NOMO-1 treated with DMSO at 0.1 percent for 48 hours (cell line): ENCODE data around the gene IRF5.
A peak's percentile ranks its signal among the peaks of the same experiment; 100 is the strongest.
"Not testable (repeated sequence)": the region's sequence is repeated elsewhere in the genome, so short reads cannot be mapped to it uniquely, and the experiment has no call there.

ENCODE experiments used
- DNase-seq: peaks from one replicate; lab custom pipeline; 2025; ENCODE audit not compliant: unreplicated experiment; lab: John Stamatoyannopoulos, UW

The IRF5 gene

DNA sequence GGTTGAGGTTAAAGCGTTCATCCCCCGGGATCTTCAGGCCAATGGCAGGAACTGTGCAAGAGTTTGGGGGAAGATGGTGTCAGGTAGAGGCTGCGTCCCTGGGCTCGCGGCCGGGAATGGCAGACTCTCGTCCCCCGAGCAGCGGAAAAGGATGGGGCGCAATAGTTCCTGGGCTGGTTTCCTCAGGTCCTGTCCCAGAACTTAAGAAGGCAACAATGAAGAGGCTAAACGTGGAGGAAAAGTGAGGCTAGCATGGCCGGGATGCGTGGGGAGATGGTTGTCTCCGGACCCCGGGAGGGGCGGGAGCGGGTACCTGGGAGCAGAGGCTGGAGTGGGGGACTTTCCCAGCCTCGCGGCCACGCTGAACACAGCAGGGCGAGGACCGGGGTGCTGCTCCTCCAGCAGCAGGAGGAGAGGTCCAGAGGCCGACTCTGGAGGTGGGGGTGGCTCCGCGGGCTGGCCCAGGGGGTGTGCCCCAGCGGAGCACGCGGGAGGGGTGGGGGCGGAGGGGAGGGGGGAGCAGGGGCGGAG is 882 bp downstream of the IRF5 start:
- DNase-seq: no peak

- no peak for DNase-seq
These were observed 1.5 kb downstream of the IRF5 start for GRCh38 chr7:128939075-128939860.

DNA sequence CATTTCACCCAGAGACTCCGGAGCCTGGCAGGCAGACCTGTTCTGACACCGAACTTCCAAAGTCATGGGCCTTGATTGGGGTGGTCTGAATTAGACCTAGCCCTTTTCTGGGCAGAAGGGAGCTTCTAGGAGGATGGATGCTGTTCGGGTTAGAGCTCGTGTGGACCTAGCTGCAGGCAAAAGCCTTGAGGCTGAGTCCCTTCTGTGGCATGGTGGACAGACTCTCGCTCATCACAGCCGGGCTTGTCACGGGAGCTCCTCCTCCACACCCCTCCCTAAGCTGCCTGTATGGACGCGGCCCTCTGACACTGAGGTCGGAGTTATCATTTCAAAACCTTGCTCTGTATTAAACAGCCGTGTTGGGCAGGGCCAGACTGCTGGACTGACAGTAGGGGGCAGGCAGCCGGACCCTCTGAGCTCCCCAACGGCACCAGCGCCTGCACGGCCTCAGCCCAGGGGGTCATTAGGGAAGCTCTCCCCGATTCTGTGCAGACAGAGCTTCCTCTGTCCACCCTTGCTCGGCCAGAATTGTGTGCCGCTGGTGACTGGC is 2.2 kb downstream of the IRF5 start:
- DNase-seq: peak; percentile 13

DNA sequence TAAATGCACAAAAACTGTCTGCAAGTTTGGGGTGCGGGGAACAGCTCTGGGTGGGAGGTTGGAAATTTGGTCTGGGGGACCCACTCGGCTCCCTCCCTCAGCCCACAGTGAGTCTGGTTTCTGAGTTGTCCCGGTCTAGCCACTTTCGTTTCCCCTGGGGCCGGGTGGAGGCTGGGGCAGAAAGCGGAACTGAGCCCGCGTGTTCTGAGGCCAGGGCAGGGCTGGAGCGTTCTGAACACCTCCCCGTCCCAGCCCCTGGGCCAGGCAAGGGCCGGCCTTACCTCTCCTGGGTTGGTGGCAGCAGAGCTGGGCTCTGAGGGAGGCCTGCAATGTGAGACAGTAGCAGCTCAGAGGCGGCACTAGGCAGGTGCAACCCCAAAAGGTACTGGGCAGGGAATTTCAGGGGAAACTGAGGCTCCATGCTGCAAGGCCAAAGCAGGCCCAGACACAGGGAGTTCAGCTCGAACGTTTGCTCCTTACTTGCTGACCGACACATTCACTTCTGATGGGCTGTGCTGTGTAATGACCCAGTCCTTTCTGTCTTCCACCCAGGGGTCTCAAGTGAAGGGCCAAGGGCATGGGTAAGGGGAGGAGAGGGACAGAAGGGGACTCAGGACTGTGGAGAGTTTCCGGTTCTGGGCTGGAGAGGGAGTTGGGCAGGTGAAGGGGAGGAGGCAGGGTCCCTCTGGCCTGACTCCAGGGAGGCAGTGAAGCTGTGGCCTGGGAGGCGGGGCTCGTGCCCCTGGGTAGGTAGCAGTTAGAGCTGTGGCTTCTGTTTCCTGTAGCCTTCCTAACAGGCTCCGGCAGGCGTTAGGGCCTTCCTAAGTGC is 3.0 kb downstream of the IRF5 start:
- DNase-seq: peak; percentile 78

- DNase-seq: no peak
These were observed 3.7 kb downstream of the IRF5 start for GRCh38 chr7:128941323-128941890.

DNA sequence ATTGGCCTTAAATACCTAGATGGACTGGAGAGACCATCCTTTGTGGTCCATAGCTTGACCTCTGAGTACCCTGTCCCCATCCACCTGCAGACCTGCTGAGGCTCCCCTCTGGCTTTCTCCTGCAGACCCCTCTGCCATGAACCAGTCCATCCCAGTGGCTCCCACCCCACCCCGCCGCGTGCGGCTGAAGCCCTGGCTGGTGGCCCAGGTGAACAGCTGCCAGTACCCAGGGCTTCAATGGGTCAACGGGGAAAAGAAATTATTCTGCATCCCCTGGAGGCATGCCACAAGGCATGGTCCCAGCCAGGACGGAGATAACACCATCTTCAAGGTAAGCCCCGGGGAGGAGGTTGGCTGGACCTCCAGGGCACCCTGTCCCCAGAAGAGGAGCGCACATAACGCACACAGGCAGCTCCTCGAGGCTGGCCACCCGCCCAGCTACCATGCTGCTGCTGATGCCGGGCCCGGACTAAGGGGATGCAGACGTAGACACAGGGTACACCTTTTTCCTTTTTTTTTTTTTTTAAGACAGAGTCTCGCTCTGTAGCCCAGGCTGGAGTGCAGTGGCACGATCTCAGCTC is 4.3 kb downstream of the IRF5 start:
- no peak for DNase-seq

- DNase-seq: not testable (repeated sequence)
These were observed 5.5 kb downstream of the IRF5 start for GRCh38 chr7:128943251-128943650.

DNA sequence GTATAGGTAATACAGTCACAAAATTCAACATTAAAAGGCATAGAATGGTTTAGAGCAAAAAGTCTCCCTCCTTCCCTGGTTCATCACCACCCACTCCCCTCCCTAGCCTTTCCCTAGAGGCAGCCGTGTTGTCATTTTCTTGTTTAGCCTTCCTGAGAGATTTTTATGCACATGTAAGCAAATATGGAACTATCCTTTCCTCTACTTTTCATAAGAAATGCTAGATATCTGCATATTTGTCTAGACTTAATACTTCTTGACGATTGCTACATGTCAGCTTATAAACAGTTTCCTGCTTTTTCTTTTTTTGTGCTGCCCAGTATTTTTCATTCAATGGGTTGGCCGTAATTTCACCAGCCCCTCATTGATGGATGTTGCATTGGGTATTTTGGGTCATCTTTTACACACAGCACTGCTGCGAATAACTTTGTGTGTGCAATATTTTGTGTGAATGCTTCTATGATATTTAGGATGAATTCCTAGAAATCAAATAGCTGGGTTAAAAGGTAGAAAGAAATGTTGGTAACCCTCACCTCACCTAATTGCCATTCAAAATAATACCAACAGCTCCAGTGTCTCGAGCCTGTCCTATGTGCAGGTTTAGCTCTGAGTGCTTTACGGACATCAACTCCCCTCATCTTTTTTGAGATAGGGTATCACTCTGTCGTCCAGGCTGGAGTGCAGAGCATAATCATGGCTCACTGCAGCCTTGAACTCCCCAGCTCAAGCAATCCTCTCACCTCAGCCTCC is 6.9 kb downstream of the IRF5 start:
- DNase-seq: no peak

- no peak for DNase-seq
These were observed 8.1 kb downstream of the IRF5 start for GRCh38 chr7:128945668-128946366.

DNA sequence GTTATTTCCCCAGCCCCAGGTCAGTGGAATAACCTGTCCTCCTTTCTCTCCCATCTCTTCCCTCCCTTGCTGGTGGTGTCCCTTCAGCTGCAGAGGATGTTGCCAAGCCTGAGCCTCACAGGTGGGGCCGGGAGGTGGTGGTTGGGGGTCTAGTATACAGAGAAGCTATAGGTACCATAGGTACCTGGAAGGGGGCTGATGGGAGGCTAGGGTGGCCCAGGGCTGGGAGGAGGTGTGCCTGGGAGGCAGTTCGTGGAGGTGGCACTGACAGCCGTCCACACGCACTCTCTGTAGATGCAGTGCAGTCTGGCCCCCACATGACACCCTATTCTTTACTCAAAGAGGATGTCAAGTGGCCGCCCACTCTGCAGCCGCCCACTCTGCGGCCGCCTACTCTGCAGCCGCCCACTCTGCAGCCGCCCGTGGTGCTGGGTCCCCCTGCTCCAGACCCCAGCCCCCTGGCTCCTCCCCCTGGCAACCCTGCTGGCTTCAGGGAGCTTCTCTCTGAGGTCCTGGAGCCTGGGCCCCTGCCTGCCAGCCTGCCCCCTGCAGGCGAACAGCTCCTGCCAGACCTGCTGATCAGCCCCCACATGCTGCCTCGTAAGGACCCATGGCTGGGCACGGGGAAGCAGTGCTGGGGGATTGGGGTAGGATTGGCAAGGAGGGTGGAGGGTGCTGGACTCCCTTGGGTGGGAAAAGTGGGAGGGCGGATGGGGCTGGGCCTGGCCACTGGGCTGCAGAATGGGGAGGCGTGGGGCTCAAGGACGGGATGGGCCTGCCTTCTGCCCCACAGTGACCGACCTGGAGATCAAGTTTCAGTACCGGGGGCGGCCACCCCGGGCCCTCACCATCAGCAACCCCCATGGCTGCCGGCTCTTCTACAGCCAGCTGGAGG is 9.5 kb downstream of the IRF5 start:
- no peak for DNase-seq

GRCh38 chr7:128947854-128948253 is 10.1 kb downstream of the IRF5 start:
- no peak for DNase-seq

- DNase-seq: peak; percentile 52
These were observed 10.7 kb downstream of the IRF5 start for GRCh38 chr7:128948312-128948973.

GRCh38 chr7:128948976-128949760 is 11.4 kb downstream of the IRF5 start:
- DNase-seq: peak; percentile 66

GRCh38 chr7:128951296-128951695 is 13.6 kb downstream of the IRF5 start:
- DNase-seq: no peak

DNA sequence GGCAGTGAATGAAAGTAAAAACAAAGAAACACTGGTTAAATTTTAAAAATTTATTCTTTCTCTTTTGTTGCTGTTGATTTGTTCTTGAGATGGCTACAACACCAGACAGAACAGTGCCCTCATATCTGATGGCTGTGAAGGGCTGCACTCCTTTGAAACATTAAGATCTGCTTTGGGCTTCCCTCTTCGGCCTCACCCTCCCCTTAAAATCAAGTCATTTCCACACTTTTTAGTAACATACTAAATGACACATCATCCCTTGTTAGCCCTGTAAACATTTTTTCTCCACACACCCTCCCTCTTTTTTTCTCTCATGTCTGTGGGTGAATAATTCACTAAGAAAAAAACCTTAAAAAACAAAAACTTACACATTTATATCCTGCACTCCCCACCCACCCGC is 16.4 kb downstream of the IRF5 start:
- DNase-seq: no peak

DNA sequence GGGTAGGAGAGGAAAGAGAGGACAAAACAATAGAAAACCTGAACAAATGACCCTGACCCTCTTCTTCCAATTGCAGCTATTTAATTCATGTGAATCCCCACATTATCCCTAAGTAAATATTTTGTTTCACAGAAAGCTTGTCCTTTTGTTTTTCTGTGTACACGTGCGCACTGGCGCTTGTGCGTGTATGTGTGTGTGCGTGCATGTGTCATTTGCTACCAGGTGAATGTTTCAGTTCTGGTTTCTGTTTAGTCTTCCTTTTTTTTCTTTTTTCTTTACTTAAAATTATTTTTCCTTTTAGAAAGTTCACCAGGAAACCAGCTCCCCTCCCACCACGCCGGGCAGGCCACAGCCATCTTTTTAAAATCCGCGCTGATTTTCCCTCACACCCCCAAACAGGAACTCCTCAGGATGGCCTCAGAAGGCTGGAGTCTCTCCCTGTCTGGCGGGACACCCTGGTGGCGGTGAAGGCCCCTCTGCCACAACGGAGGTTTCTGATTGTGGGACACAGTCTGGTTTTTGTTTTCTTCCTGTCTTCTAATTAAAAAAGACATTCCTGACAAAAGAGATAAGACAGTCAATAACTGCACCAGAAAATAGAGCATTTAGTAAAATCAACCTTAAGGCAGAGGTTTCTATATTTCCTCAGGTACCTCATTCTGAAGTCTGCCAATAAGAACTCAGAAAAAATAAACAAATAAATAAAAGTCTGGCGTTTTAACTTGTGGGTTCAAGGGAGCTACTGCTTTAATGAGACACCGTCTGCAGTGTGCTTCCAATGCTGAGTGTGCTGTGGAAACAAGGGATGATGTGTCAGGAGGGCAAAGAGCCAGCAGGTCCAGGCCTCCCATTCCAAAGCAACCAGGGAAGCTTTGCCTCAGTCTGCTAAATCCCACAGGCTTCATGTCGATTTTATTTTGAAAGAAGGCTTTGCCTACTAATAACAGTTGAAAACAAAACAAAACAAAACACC is 17.4 kb downstream of the IRF5 start:
- no peak for DNase-seq
